PC-9 (cell line): Measurements from ENCODE around the gene MMP24.

Source experiments
- EZH2 ChIP-seq: fragments of 200-600 bp; sonication (generic); IDR thresholded peaks from 2 replicates; pipeline ENCODE4 v1.8.0; 2017; ENCODE audit warnings: antibody characterized with exemption, low read depth
- TF ChIP-seq, protein P1 (sequence below): fragments of 200-600 bp; sonication (generic); conservative IDR thresholded peaks from 2 replicates; pipeline ENCODE4 v1.6.1; 2017; ENCODE audit warnings: mixed run types, antibody characterized with exemption, mild to moderate bottlenecking, moderate library complexity

DNA sequence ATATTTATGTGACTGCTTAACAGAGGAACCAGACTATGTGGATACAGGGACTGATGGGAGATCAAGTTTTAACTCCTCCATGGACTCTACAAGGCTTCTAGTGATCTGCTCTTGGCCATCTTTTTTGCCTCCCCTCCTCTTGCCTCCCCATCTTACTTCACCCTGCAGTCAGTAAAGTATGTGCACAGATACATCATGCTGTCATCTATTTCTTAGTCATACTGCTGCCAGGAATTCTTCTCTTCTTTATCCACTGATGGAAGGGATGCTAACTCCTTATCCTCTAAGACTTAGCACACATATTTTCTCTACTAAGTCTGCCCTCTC, 93.3 kb downstream of the MMP24 start:
- TF ChIP-seq, protein P1, sequence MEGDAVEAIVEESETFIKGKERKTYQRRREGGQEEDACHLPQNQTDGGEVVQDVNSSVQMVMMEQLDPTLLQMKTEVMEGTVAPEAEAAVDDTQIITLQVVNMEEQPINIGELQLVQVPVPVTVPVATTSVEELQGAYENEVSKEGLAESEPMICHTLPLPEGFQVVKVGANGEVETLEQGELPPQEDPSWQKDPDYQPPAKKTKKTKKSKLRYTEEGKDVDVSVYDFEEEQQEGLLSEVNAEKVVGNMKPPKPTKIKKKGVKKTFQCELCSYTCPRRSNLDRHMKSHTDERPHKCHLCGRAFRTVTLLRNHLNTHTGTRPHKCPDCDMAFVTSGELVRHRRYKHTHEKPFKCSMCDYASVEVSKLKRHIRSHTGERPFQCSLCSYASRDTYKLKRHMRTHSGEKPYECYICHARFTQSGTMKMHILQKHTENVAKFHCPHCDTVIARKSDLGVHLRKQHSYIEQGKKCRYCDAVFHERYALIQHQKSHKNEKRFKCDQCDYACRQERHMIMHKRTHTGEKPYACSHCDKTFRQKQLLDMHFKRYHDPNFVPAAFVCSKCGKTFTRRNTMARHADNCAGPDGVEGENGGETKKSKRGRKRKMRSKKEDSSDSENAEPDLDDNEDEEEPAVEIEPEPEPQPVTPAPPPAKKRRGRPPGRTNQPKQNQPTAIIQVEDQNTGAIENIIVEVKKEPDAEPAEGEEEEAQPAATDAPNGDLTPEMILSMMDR = no peak
- TF ChIP-seq EZH2 = no peak
